HepG2 (cell line): Measurements from ENCODE around the gene EVC. TPM values are rescaled to one million over a fixed set of nuclear protein-coding genes. Genes with fewer than 3 reads are reported as not detected.

Experiments
- ATAC-seq: fragments of 200-7000 bp; cut with Tn5 transposase; 3 replicates; pipeline ENCODE4 v1.9.1; 2020; ENCODE audit warnings: mild to moderate bottlenecking, moderate library complexity
- BruUV-seq: library from RNA; stranded (reverse); fragments of 400-500 nt; replicated peaks from 2 replicates; lab custom pipeline; 2021; lab: Mats Ljungman, UMichigan
- CTCF ChIA-PET: fragments of 300-600 bp; formaldehyde crosslinking; extraction: SDS; loops from one replicate; lab custom pipeline; 2021; ENCODE audit warnings: low total read pairs, inconsistent platforms, low intra/inter-chr PET ratio; lab: Yijun Ruan, JAX
- POLR2A ChIA-PET: fragments of 350-600 bp; sonication (Branson Sonifier 250); formaldehyde crosslinking; loops from one replicate; lab custom pipeline; 2020; ENCODE audit warnings: antibody characterized with exemption, inconsistent platforms; lab: Yijun Ruan, JAX
- DNase-seq: peaks from one replicate; pipeline ENCODE4 v3.0.0-alpha.2; 2015; ENCODE audit warnings: low spot score
- FAIRE-seq: peaks from 3 replicates; lab custom pipeline; 2011; peaks lifted over from hg19 to GRCh38; lab: Jason Lieb, UNC
- H2AFZ ChIP-seq: one replicate; pipeline ENCODE4 v1.6.1; 2011; ENCODE audit warnings: low read length, inconsistent platforms
- H3K27ac ChIP-seq: fragments of 300-600 bp; 3 replicates; pipeline ENCODE4 v1.8.0; 2011; ENCODE audit warnings: mixed run types, mild to moderate bottlenecking, mixed read lengths, low read length, inconsistent platforms; ENCODE audit not compliant: insufficient read depth; ENCODE audit errors: extremely low read length
- H3K27me3 ChIP-seq, 2 experiments: fragments of 200-600 bp in 1 of 2; 2 replicates in 1 of 2; 3 replicates in 1 of 2; pipeline versions ENCODE4 v1.6.0 to v1.8.0; 2011; ENCODE audit warnings: low read length in 2 of 2, mild to moderate bottlenecking in 2 of 2, moderate library complexity in 2 of 2, inconsistent platforms in 1 of 2; ENCODE audit not compliant: insufficient read depth in 2 of 2, control insufficient read depth in 1 of 2
- H3K36me3 ChIP-seq, 2 experiments: fragments of 200-600 bp in 1 of 2; replicated peaks in 1 of 2; 2 replicates in 1 of 2; 3 replicates in 1 of 2; pipeline versions ENCODE4 v1.5.1 to v1.8.0; 2011; ENCODE audit warnings: low read length in 2 of 2, inconsistent platforms in 1 of 2; ENCODE audit not compliant: insufficient read depth in 2 of 2, control insufficient read depth in 1 of 2
- H3K4me1 ChIP-seq: 2 replicates; pipeline ENCODE4 v1.5.1; 2012; ENCODE audit warnings: low read length, inconsistent platforms; ENCODE audit not compliant: insufficient read depth
- H3K4me2 ChIP-seq: 2 replicates; pipeline ENCODE4 v1.6.0; 2011; ENCODE audit warnings: low read depth, low read length, inconsistent platforms
- H3K4me3 ChIP-seq, 3 experiments: fragments of 200-600 bp in 1 of 3; sonication (generic), shearing (Covaris generic) in 1 of 3; replicated peaks in 1 of 3; 2 replicates each; pipeline ENCODE4 v1.5.1; 2011 to 2016; ENCODE audit warnings: low read length in 3 of 3, inconsistent platforms in 2 of 3, low read depth in 2 of 3, mild to moderate bottlenecking in 2 of 3, control low read depth in 1 of 3, mixed read lengths in 1 of 3; ENCODE audit not compliant: insufficient read depth in 1 of 3
- H3K79me2 ChIP-seq: one replicate; pipeline ENCODE4 v1.6.1; 2011; ENCODE audit warnings: low read length, inconsistent platforms; ENCODE audit not compliant: insufficient read depth
- H3K9ac ChIP-seq: 2 replicates; pipeline ENCODE4 v1.6.0; 2011; ENCODE audit warnings: mild to moderate bottlenecking, low read depth, low read length, inconsistent platforms; ENCODE audit not compliant: insufficient read depth
- H3K9me3 ChIP-seq: 2 replicates; pipeline ENCODE4 v1.5.1; 2012; ENCODE audit warnings: mild to moderate bottlenecking, low read length
- H4K20me1 ChIP-seq: 2 replicates; pipeline ENCODE4 v1.6.0; 2011; ENCODE audit warnings: inconsistent platforms, mild to moderate bottlenecking, low read length, moderate library complexity; ENCODE audit not compliant: insufficient read depth
- JARID2 ChIP-seq: sonication (generic); formaldehyde crosslinking; IDR thresholded peaks from 2 replicates; pipeline ENCODE4 v1.8.1; 2023; ENCODE audit warnings: missing genetic modification reagents, inconsistent platforms; ENCODE audit not compliant: insufficient replicate concordance
- NKX3-1 ChIP-seq: sonication (generic); formaldehyde crosslinking; IDR thresholded peaks from 2 replicates; pipeline ENCODE4 v1.5.0; 2020; ENCODE audit warnings: missing genetic modification reagents
- NONO ChIP-seq, 2 experiments: fragments of 450-650 bp in 1 of 2; sonication (generic) in 1 of 2; formaldehyde crosslinking in 1 of 2; IDR thresholded peaks in 1 of 2; conservative IDR thresholded peaks in 1 of 2; 2 replicates each; pipeline versions ENCODE4 v1.6.1 to v1.8.0; 2017 to 2022; ENCODE audit warnings: mild to moderate bottlenecking in 1 of 2, missing genetic modification reagents in 1 of 2, moderate library complexity in 1 of 2
- PAX8 ChIP-seq: sonication (generic); formaldehyde crosslinking; IDR thresholded peaks from 2 replicates; pipeline ENCODE4 v1.8.0; 2022; ENCODE audit warnings: mild to moderate bottlenecking, missing genetic modification reagents, borderline replicate concordance
- ZBTB42 ChIP-seq: sonication (generic); formaldehyde crosslinking; IDR thresholded peaks from 2 replicates; pipeline ENCODE4 v1.5.0; 2020; ENCODE audit warnings: mild to moderate bottlenecking, missing genetic modification reagents
- ZFP90 ChIP-seq: sonication (generic); formaldehyde crosslinking; IDR thresholded peaks from 2 replicates; pipeline ENCODE4 v1.8.0; 2022; ENCODE audit warnings: missing genetic modification reagents, mild to moderate bottlenecking, inconsistent platforms, borderline replicate concordance
- ZNF446 ChIP-seq: sonication (generic); formaldehyde crosslinking; IDR thresholded peaks from 2 replicates; pipeline ENCODE4 v1.5.0; 2020; ENCODE audit warnings: mild to moderate bottlenecking, missing genetic modification reagents
- ZNF512B ChIP-seq: sonication (generic); formaldehyde crosslinking; IDR thresholded peaks from 2 replicates; pipeline ENCODE4 v1.5.1; 2020; ENCODE audit warnings: missing genetic modification reagents, mild to moderate bottlenecking, borderline replicate concordance
- ZNF614 ChIP-seq: IDR thresholded peaks from 2 replicates; pipeline ENCODE4 v1.6.1; 2018; ENCODE audit warnings: missing biosample characterization, missing genetic modification reagents, inconsistent platforms, borderline replicate concordance
- ZNF615 ChIP-seq: sonication (generic); formaldehyde crosslinking; IDR thresholded peaks from 2 replicates; pipeline ENCODE4 v1.5.0; 2020; ENCODE audit warnings: mild to moderate bottlenecking, missing genetic modification reagents, borderline replicate concordance
- ZSCAN12 ChIP-seq: sonication (generic); formaldehyde crosslinking; IDR thresholded peaks from 2 replicates; pipeline ENCODE4 v1.9.0; 2021; ENCODE audit warnings: mild to moderate bottlenecking, missing genetic modification reagents
- ZSCAN9 ChIP-seq: IDR thresholded peaks from 2 replicates; pipeline ENCODE4 v1.6.1; 2016; ENCODE audit warnings: borderline replicate concordance
- WGBS: methylation state at CpG from one replicate; pipeline ENCODE4 v1.1.6; 2017; ENCODE audit warnings: low lambda C conversion rate; 5-methylcytosine and 5-hydroxymethylcytosine counted together
- in situ Hi-C: cut with HindIII; loops from 2 replicates; pipeline ENCODE4 v1.10.0; 2017; ENCODE audit warnings: low pct_unique_long_range_greater_than_20kb; ENCODE audit not compliant: extremely low pct_ligation_motif_present
- intact Hi-C: fragments of 100-400 bp; cut with micrococcal nuclease; formaldehyde crosslinking; loops from one replicate; pipeline ENCODE4 v1.10.0; 2022; ENCODE audit not compliant: unreplicated experiment
- polyA plus RNA-seq, 8 experiments: library from polyadenylated mRNA; depleted of rRNA in 3 of 8; stranded (reverse) in 7 of 8; unstranded in 1 of 8; fragments of >200 nt; fragmentation: Illumina TruSeq in 4 of 8; extraction: Trizol in 4 of 8; gene quantifications; 2 replicates each; pipeline versions ENCODE4 v1.2.1 to v1.2.3, GENCODE V29; 2011 to 2016; ENCODE audit warnings: low read depth in 4 of 8, missing spikeins in 1 of 8, mixed read lengths in 1 of 8; ENCODE audit not compliant: insufficient read depth in 1 of 8
- total RNA-seq, 5 experiments: library from RNA; depleted of rRNA; stranded (reverse); fragments of >200 nt; fragmentation: Illumina TruSeq; extraction: Trizol; gene quantifications; 2 replicates each; pipeline ENCODE4 v1.2.3, GENCODE V29; 2016; ENCODE audit warnings: low read depth in 1 of 5

The EVC gene
- total and polyA plus RNA-seq, 2 of the 13 experiments (the other 11 are each of a cell fraction or from before 2014, with no cell fraction given): 3.1 to 4.9 TPM

- no peak for TF ChIP-seq ZNF446
Measured at GRCh38 chr4:5712931-5713330, 1.9 kb downstream of the EVC start (continued).

- WGBS: 80% methylated on average over 6 of the region's 6 CpGs
- no peak overlapping the region for H3K27ac ChIP-seq
- H3K79me2 ChIP-seq: peaks cover 6% of the 10 kb centered on the region
- no peak overlapping the region for H3K4me3 ChIP-seq
- H3K4me1 ChIP-seq: peaks cover 67% of the 10 kb centered on the region
- H3K27me3 ChIP-seq: no peaks in the 10 kb centered on the region; a peak in 1 of 5 replicates
- ChIA-PET CTCF (no interaction called here), POLR2A (no interaction called here)
- H4K20me1 ChIP-seq: no peaks in the 10 kb centered on the region
- H3K4me2 ChIP-seq: no peak overlapping the region
- no peak for ATAC-seq
- peaks cover 7% of the 10 kb centered on the region for H3K9me3 ChIP-seq
- DNase-seq: no peak
- H3K36me3 ChIP-seq: no peaks in the 10 kb centered on the region
- no peak overlapping the region for H2AFZ ChIP-seq
- H3K9ac ChIP-seq: no peak overlapping the region
- in situ Hi-C loops (no loop called here), intact Hi-C loops (no loop called here)
- no TSS peak for BruUV-seq
- TF ChIP-seq ZBTB42 (CRISPR knock-in tag): no peak
- TF ChIP-seq ZSCAN12 (CRISPR knock-in tag): no peak
- TF ChIP-seq ZFP90 (CRISPR knock-in tag): no peak
- TF ChIP-seq PAX8 (CRISPR knock-in tag): no peak
- no peak for TF ChIP-seq ZSCAN9 (CRISPR knock-in tag)
- TF ChIP-seq NONO (IDR thresholded peaks at IDR 0.05): no peak
- TF ChIP-seq NONO (CRISPR knock-in tag; conservative IDR thresholded peaks at IDR 0.05): no peak
- no peak for TF ChIP-seq ZNF512B (CRISPR knock-in tag)
- no peak for TF ChIP-seq ZNF615
- TF ChIP-seq JARID2 (CRISPR knock-in tag): no peak
- TF ChIP-seq NKX3-1: no peak
- no peak for TF ChIP-seq ZNF614 (CRISPR knock-in tag)
- no peak for FAIRE-seq
Measured at GRCh38 chr4:5713861-5714260, 2.9 kb downstream of the EVC start.
